ENCODE results near the gene MT1A.

The MT1A gene

GRCh38 chr16:56688762-56689161 is 50.3 kb downstream of the MT1A start:
- peaks cover 3% of the 10 kb centered on the region; the same call in 1 of the 2 replicates for H3K9me3 ChIP-seq (ENCODE audit: insufficient read depth, low read depth, low read length)
- H3K27ac ChIP-seq (ENCODE audit: low read length) = no peak overlapping the region
- peaks cover 15% of the 10 kb centered on the region; the same call in 1 of the 2 replicates for H3K27me3 ChIP-seq (ENCODE audit: insufficient read depth, low read length)
- H3K9ac ChIP-seq (ENCODE audit: low read depth, low read length) = no peak overlapping the region
- no peaks in the 10 kb centered on the region; the same call in 1 of the 2 replicates for H3K4me1 ChIP-seq (ENCODE audit: insufficient read depth, low read length)
- H3K4me3 ChIP-seq (ENCODE audit: low read length) = no peak overlapping the region
- no peaks in the 10 kb centered on the region for H3K36me3 ChIP-seq (ENCODE audit: insufficient read depth, low read depth, low read length)

GRCh38 chr16:56689171-56689570 is 50.7 kb downstream of the MT1A start:
- no peaks in the 10 kb centered on the region; the same call in 1 of the 2 replicates for H3K4me1 ChIP-seq (ENCODE audit: insufficient read depth, low read length)
- H3K4me3 ChIP-seq (ENCODE audit: low read length) = no peak overlapping the region
- H3K27me3 ChIP-seq (ENCODE audit: insufficient read depth, low read length) = peaks cover 12% of the 10 kb centered on the region; the same call in 1 of the 2 replicates
- peaks cover 3% of the 10 kb centered on the region; the same call in 1 of the 2 replicates for H3K9me3 ChIP-seq (ENCODE audit: insufficient read depth, low read depth, low read length)
- no peaks in the 10 kb centered on the region for H3K36me3 ChIP-seq (ENCODE audit: insufficient read depth, low read depth, low read length)
- H3K9ac ChIP-seq (ENCODE audit: low read depth, low read length) = no peak overlapping the region
- no peak overlapping the region for H3K27ac ChIP-seq (ENCODE audit: low read length)

Data from iPS-20b (cell line).